ENCODE measurements around the gene THAP11.

The THAP11 gene

GRCh38 chr16:67883872-67884261 is 41.7 kb downstream of the THAP11 start:
- DNase-seq: peak in 9 of 14 donors; percentile 11 to 39 (median 32)

GRCh38 chr16:67884684-67885083 is 42.6 kb downstream of the THAP11 start, which contains the start of gene NRN1L:
Gene NRN1L (plus strand): TSS chr16:67884885. CDS start chr16:67884904, 19 bp downstream.
- peak; percentile 5 to 91 (median 81) for DNase-seq

- DNase-seq: no peak
These were observed 43.4 kb downstream of the THAP11 start for GRCh38 chr16:67885545-67885944.

GRCh38 chr16:67885976-67886375 is 43.9 kb downstream of the THAP11 start:
- no peak for DNase-seq

- no peak for DNase-seq
These were observed 44.3 kb downstream of the THAP11 start for GRCh38 chr16:67886387-67886786.

- no peak for DNase-seq
These were observed 46.2 kb downstream of the THAP11 start for GRCh38 chr16:67888331-67888730.

- no peak for DNase-seq
These were observed 50.3 kb downstream of the THAP11 start for GRCh38 chr16:67892375-67892774.

- DNase-seq: peak; percentile 72 to 96 (median 90)
These were observed 51.0 kb downstream of the THAP11 start, which contains the start of gene PSKH1 for GRCh38 chr16:67892899-67893742. Gene PSKH1 (plus strand): TSS chr16:67893254. CDS start chr16:67908750, 15,496 bp downstream.

Measured in C1 segment of cervical spinal cord (tissue), 14 donors.